Activated naive CD4-positive, alpha-beta T cell treated with anti-CD3 and anti-CD28 coated beads, Interleukin-2, amount 50 U/mL, for 72 hours (primary cell): ENCODE results near the gene TTC9C. TPM values are rescaled to one million over a fixed set of nuclear protein-coding genes. Genes with fewer than 3 reads are reported as not detected.
"Not testable (repeated sequence)": the region's sequence is repeated elsewhere in the genome, so short reads cannot be mapped to it uniquely, and the experiment has no call there.

Experiments
- ATAC-seq, 2 donors: fragments of 150-1000 bp; cut with Tn5 transposase; 2 replicates each; pipeline ENCODE4 v1.10.0; 2021; ENCODE audit warnings: mild to moderate bottlenecking in 2 of 2, moderate library complexity in 2 of 2
- DNase-seq, 2 donors: peaks; one replicate each; pipeline ENCODE4 v3.0.0; 2021 to 2022; ENCODE audit warnings: low spot score in 2 of 2
- H3K27ac Mint-ChIP-seq, 2 donors: one replicate each; pipeline ENCODE4 v1.8.0; 2022; ENCODE audit warnings: mild to moderate bottlenecking in 2 of 2, mixed read lengths in 2 of 2
- H3K36me3 Mint-ChIP-seq, 2 donors: one replicate each; pipeline ENCODE4 v1.8.0; 2022; ENCODE audit warnings: mixed read lengths in 2 of 2
- H3K9me3 Mint-ChIP-seq, 2 donors: one replicate each; pipeline ENCODE4 v1.8.0; 2022; ENCODE audit warnings: mixed read lengths in 2 of 2
- total RNA-seq, 2 donors: library from RNA; stranded (reverse); gene quantifications; one replicate each; pipeline ENCODE4 v1.2.3, GENCODE V29; 2022

TTC9C gene
- total RNA-seq, 2 donors from 2014 or later, result 55.6 to 68.9 TPM

DNA sequence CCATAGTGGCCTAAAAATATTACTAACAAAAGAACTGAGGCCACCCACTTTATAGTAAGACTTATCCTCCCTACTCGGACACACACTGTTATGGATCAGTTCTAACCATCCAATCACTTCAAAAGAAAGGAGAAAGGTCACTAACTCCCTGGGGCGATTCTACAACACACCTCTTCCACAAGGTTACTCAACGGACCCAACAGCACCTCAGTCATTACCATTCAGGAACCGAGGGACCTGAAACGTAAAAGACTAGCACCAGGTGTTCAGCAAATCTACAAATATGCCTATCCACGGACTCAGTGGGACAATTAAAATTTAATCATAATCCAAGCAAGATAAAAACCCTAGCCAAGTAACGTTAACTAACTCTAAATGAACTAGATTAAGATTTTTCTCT, 2.6 kb upstream of the TTC9C start:
- Mint-ChIP-seq H3K9me3 (no peaks in the 10 kb centered on the region), H3K36me3 (peaks cover 67 to 69% of the 10 kb centered on the region in 2 donors), H3K27ac (peak overlapping the region; percentile 93 to 96)
- ATAC-seq (no peak), DNase-seq (no peak)

DNA sequence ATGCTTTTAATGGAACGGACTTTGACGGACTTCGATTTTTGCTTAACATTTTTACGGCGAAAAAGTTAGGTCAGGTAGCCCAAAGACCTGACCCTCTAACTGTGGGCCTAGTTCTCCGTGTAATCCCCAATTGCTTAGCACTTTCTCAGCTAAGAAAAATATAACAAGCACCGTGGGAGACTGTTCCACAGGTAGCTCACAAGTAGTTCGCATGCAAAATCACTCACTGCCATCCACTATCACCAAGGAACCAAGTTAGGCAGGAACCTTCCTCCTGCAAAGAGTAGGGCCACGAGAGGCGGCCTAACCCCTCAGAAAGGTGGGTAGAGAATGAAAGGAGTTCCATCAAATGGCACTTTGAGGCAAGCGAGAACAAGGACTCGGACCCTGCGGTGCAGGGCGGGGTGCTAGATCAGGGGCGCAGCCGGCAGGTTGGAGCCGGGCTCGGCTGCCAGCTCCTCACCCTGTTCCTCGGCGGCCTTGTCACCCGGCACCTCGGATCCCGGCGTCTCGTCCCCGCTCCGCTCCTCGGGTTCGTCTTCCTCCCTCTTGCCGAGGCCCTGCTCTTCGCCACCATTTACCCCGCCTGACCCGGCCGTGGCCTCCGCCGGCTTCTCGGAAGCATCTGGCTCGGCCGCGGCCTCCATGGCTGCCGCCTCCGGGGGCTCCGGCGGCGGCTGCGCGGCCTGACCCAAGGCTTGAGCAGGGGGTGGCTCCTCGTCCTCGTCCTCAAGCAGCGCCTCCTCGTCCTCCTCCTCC, 2.0 kb upstream of the TTC9C start:
- DNase-seq (peak in 1 of 2 donors; percentile 57), ATAC-seq (no peak)
- no peaks in the 10 kb centered on the region for H3K9me3 Mint-ChIP-seq
- peak overlapping the region; percentile 93 to 96 for H3K27ac Mint-ChIP-seq
- H3K36me3 Mint-ChIP-seq, result peaks cover 61 to 65% of the 10 kb centered on the region in 2 donors

DNA sequence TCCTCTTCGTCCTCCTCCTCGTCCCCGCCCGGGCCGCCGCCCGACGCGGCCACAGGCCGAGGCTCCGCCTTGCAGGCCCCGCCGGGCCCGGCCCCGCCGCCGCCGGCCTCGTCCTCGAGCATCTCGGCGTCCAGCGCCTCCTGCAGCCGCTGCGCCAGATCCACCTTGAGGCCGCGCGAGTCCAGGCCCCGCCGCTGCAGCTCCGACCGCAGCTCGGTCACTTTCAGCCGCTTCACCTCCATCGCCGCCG, 1.4 kb upstream of the TTC9C start:
- no peak for ATAC-seq
- DNase-seq, result no peak
- H3K36me3 Mint-ChIP-seq, result peaks cover 56 to 62% of the 10 kb centered on the region in 2 donors
- peak overlapping the region; percentile 93 to 99 for H3K27ac Mint-ChIP-seq
- no peaks in the 10 kb centered on the region for H3K9me3 Mint-ChIP-seq

DNA sequence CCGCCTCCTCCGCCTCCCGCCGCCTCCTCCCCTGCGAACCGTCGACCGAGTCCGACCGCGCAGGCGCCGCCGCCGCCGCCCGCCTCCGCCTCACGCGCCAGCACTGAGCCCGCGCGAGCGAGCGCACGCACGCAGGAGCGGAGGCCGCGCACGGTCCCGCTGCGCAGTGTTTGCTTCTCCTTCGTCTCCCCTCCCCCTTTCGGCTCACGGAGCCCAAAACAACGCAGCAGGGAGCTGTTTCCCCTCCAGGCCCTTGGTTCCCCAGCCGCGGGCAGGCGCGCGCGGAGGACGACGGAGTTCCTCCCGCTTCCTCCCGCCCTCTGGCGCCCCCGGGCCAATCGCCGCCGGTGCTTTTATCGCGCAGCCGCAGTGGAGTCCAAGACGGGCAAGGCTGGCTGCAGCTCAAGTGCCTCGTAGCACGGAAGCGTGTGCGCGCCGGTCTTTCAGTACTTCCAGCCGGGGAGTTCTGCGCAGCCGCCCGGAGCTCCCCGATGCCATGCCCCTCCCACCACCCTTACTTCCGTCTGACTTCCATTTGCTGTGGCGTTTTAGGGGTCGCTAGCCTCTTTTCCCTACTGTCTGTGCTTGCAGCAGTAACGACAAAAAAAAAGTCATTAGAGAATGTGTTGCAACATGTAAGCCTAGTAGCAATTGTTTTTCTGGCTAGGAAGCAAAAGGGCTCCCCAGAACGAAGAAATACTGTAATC, 968 bp upstream of the TTC9C start, which contains the start of gene HNRNPUL2:
Gene HNRNPUL2 (minus strand): TSS at position 293 of the 707 bp plus-strand sequence. CDS start 301 bp downstream, outside the sequence.
- ATAC-seq, result peak; percentile 85 to 89
- peaks cover 51 to 58% of the 10 kb centered on the region in 2 donors for H3K36me3 Mint-ChIP-seq
- no peaks in the 10 kb centered on the region for H3K9me3 Mint-ChIP-seq
- H3K27ac Mint-ChIP-seq, result peak within 1 kb of the TSS; percentile 93 to 99
- peak; percentile 97 to 99 for DNase-seq

DNA sequence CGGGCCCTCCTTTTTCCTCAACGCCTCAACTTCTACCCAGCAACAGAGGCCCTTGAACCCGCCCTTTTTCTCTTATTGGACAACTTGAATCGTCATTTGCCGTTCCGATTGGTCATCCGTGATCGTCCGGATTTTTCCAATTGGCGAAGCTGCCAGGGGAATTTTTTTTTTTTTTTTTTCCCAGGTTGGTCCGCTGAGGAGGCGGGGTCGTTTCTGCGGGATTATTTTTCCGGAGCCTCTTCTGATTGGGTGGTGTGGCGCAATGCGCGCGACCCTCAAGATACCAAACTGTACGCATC, 465 bp upstream of the TTC9C start:
- peak overlapping the region; percentile 93 to 99 for H3K27ac Mint-ChIP-seq

DNA sequence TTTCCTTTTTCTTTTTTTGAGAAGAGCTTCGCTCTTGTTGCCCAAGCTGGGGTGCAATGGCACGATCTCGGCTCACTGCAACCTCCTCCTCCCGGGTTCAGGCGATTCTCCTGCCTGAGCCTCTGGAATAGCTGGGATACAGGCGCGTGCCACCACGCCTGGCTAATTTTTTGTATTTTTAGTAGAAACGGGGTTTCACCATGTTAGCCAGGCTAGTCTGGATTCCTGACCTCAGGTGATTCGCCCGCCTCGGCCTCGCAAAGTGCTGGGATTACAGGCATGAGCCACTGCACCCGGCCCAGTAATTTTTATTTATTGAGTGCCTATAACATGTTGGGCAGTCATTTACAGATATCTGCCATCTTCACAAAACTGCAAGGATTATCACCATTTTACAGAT, 1.8 kb downstream of the TTC9C start:
- peak in 1 of 2 donors; percentile 47 for DNase-seq
- peak overlapping the region in 1 of 2 donors; percentile 93 for H3K27ac Mint-ChIP-seq
- peaks cover 31 to 38% of the 10 kb centered on the region in 2 donors for H3K36me3 Mint-ChIP-seq
- ATAC-seq, H3K9me3 Mint-ChIP-seq: not testable (repeated sequence)

More for the DNA sequence above, 465 bp upstream of the TTC9C start:
- peaks cover 46 to 53% of the 10 kb centered on the region in 2 donors for H3K36me3 Mint-ChIP-seq
- H3K9me3 Mint-ChIP-seq, result no peaks in the 10 kb centered on the region
- DNase-seq (peak; percentile 77 to 89), ATAC-seq (peak; percentile 67 to 70)

DNA sequence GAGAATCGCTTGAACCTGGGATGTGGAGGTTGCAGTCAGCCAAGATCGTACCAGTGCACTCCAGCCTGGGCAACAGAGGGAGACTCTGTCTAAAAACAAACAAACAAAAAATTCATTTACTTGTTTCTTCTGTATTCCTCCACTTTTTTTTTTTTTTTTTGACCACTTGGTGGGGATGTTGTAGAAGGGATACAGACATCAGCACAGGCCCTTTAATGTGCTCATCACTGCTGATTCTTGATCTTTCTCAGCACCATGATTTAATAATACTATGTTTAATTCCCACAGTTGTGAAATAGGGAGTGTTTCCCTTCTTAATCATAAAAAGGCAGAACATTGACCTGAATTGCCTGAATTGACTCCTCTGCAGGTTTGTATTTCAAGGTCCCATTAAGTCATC, 4.5 kb downstream of the TTC9C start:
- ATAC-seq (no peak), DNase-seq (no peak)
- peaks cover 17 to 22% of the 10 kb centered on the region in 2 donors for H3K36me3 Mint-ChIP-seq
- H3K9me3 Mint-ChIP-seq, result no peaks in the 10 kb centered on the region
- H3K27ac Mint-ChIP-seq, result peak overlapping the region in 1 of 2 donors; percentile 84

DNA sequence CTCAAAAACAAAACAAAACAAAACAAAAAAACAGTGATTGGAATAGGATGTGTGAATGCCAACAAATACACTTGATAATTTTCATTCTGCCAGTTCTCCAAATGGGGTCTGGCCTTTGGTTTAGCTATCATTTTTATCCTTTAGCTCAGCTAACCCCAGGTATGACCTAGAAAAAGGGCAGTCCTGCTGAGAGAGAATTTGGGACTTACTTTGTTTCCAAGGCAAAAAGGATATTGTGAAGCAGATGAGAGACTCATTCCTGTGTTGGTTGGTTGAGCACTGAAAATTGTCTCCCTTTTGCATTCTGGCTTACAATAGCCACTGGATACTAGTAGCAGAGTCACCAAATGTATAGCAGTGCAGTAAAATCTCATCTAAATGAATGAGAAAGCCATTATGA, 8.9 kb downstream of the TTC9C start:
- H3K27ac Mint-ChIP-seq, result no peak overlapping the region
- DNase-seq (no peak), ATAC-seq (no peak)
- no peaks in the 10 kb centered on the region for H3K9me3 Mint-ChIP-seq
- peaks cover 0 to 10% of the 10 kb centered on the region in 2 donors for H3K36me3 Mint-ChIP-seq

DNA sequence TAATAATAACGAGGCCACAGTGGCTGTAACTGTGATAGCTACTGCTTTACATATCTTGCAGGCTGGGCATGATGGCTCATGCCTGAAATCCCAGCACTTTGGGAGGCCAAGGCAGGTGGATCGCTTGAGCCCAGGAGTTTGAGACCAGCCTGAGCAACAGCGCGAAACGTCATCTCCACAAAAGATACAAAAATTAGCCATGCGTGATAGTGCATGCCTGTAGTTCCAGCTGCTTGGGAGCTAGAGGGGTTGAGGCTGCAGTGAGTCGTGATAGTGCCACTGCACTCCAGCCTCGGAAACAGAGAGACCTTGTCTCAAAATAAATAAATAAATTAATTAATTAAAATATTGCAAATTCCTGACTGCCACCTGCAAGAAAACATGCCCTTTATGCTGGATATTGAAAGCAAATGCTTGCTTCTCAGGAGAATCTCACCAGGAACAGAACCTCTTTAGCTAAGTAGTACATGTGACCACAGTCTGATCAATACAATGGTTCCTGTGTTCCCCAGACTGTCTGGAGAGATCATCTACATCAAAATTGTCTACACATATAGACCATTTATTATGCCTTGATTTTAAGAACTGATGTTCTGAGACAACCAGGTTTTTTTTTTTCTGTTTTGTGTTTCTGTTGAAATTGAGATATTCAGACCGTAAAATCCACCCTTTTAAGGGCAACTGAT, 19.3 kb downstream of the TTC9C start:
- DNase-seq (no peak), ATAC-seq (no peak)
- H3K9me3 Mint-ChIP-seq, result no peaks in the 10 kb centered on the region
- H3K36me3 Mint-ChIP-seq, result no peaks in the 10 kb centered on the region
- no peak overlapping the region for H3K27ac Mint-ChIP-seq

DNA sequence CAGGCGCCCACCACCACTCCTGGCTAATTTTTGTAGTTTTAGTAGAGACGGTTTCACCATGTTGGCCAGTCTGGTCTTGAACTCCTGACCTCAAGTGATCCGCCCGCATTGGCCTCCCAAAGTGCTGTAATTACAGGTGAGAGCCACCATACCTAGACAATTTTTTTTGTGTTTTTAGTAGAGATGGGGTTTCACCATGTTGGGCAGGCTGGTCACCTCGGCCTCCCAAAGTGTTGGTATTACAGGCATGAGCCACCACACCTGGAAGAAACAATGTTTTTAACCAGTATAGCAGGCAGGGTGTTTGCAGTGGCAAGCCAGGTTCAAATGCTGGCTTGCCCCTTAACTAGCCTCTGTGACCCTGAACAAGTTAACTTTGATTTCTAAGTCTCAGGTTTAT, 21.6 kb downstream of the TTC9C start:
- not testable (repeated sequence) for DNase-seq, H3K9me3 Mint-ChIP-seq, ATAC-seq, H3K36me3 Mint-ChIP-seq
- H3K27ac Mint-ChIP-seq, result peak overlapping the region in 1 of 2 donors; percentile 60

DNA sequence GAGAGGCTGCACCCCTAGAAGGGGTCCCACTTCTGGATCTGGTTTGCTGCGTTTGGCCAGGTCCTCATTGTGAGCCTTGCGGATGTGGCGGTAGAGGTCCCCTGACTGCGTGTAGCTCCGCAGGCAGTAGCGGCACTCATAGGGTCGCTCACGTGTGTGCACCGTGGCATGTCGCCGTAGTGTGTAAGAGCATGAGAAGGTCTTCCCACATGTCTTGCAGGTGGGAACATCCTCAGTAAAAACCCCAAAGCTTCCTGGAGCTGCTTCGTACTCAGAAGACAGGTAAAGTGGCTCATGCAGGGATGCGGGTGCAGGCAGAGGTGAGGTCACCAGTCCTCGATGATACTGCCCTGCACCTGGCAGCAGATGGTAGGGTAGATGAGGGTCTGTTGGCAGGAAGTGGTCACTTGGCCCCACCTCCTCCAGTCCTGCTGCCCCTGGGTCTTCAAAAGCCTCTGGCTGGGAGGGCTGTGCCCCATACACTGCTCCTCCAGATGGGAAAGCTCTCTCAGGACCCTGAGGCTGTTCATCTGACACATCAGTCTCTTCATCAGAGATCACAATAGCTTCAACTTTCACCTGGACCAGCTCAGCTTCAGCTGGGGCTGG, 24.0 kb downstream of the TTC9C start:
- Mint-ChIP-seq H3K27ac (peak overlapping the region in 1 of 2 donors; percentile 60), H3K36me3 (no peaks in the 10 kb centered on the region), H3K9me3 (no peaks in the 10 kb centered on the region)
- ATAC-seq (no peak), DNase-seq (no peak)

DNA sequence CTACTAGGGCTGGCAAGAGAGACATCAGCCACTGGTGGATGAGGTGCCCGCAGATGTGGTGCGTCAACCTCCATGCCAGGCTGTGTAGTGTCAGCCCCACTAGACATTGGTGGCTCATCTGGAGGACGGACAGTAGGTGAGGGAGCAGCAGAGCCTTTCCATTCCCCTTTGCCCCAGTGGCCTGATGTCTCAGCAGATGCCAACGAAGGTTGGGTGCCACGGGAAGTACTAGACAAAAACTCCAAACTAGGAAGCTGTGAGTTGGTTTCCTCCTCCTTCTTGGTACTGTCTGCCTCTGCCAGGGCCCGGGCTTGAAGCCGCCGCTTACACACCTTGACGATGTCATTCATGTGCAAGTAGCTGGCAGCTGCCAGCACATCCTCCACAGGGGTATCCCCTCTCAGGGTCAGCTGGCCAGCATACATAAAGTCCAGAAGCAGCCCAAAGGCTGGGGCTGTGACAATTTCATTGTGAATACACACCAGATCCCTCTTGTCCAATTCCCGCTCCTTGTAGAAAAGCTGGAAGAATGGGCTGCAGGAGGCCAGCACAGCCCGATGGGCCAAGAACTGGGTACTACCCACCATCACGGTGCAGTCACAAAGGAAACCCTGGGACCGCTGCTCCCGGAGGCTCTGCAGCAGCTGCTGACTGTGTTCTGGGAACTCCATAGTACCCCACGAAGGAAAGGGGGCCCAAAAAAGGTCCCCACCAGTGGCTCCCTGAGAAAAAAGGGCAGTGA, 24.9 kb downstream of the TTC9C start:
- H3K27ac Mint-ChIP-seq, result peak overlapping the region; percentile 94 to 99
- H3K36me3 Mint-ChIP-seq, result no peaks in the 10 kb centered on the region
- no peak for DNase-seq
- ATAC-seq, result peak in 1 of 2 donors; percentile 0
- no peaks in the 10 kb centered on the region for H3K9me3 Mint-ChIP-seq

DNA sequence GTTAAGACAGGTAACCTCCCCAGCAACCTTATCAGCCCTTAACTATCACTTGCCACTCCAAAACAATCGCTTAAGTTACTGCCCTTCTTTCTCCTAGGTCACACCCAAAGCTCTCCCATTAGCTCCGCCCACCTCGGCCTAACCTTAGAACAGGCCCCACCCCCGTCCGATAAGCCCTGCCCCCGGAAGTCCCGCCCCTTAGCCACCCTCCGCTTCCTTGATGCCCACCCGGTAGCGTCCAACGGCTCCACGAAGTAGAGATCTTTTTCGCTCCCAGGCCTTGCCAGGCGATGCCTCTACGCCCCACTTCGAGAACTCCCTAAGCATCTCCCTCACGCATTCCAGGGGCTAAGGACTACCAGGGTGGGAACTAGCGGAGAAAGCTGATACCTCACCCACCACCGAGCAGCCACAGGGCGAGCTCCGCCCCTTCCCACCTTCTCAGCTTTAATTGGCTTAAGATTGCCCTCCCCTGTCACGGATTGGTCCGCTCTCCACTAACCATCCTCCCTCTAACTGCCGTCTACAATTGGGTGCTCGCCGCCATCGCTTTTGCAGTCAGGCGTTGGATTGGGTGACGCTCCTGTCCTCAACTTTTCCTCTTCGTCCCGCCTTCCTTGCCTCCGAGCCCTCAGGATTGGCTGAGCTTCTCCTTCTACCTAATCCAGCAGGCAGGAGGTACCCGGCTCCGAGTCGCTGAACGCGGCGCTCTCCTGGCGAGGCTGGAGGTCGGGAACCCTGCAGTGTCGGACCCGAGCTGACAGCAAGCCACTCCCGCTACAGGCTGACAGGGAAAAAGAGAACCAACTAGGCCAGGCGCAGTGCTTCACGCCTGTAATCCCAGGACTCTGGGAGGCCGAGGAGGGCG, 25.7 kb downstream of the TTC9C start, which contains the start of gene ZBTB3:
Gene ZBTB3 (minus strand): TSS at position 425 of the 868 bp plus-strand sequence. CDS start 496 bp downstream, outside the sequence.
- DNase-seq (peak; percentile 94 to 97), ATAC-seq (peak; percentile 97 to 98)
- no peaks in the 10 kb centered on the region for H3K9me3 Mint-ChIP-seq
- no peaks in the 10 kb centered on the region for H3K36me3 Mint-ChIP-seq
- H3K27ac Mint-ChIP-seq, result peak within 1 kb of the TSS; percentile 94 to 99

DNA sequence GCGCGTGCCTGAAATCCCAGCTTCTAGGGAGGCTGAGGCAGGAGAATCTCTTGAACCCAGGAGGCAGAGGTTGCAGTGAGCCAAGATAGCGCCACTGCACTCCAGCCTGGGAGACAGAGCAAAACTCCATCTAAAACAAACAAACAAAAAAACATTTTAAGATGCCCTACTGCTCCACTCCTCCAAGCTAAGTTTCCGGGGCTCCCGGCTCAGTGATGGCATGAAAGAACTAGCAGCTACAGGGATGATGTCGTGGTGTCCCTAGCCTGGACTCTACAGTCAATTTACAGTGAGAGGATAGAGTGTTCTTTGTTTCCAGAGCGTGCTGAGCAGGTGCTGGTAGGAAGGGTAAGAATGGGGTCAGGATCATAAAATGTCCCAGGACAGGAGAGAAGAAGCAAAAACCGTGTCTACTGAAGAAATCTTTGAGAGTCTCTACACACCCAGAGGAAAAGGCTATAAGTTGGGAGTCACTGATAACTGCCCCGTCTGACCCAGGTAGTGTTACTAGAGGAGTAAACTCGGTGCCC, 26.9 kb downstream of the TTC9C start:
- no peaks in the 10 kb centered on the region for H3K9me3 Mint-ChIP-seq
- no peaks in the 10 kb centered on the region for H3K36me3 Mint-ChIP-seq
- no peak overlapping the region for H3K27ac Mint-ChIP-seq
- no peak for DNase-seq
- no peak for ATAC-seq
